Measurements from ENCODE around the gene SREBF1.

Gene SREBF1

GRCh38 chr17:17790637-17791464 lies 45.9 kb downstream of the SREBF1 start:
- peaks cover 38% of the 10 kb centered on the region for H3K4me1 ChIP-seq (ENCODE audit: control insufficient read depth, insufficient read depth, low read length)
- H3K4me3 ChIP-seq (ENCODE audit: low read length), result no peak overlapping the region
- no peaks in the 10 kb centered on the region for H3K27me3 ChIP-seq (ENCODE audit: control insufficient read depth, insufficient read depth, low read length)
- no peaks in the 10 kb centered on the region for H3K9me3 ChIP-seq (ENCODE audit: control insufficient read depth, low read length)
- H3K9ac ChIP-seq (ENCODE audit: low read length), result peak overlapping the region; percentile 39
- H3K36me3 ChIP-seq (ENCODE audit: control insufficient read depth, insufficient read depth, low read length), result no peaks in the 10 kb centered on the region

- Histone ChIP-seq H3K36me3 (ENCODE audit: control insufficient read depth, insufficient read depth, low read length) (no peaks in the 10 kb centered on the region), H3K4me1 (ENCODE audit: control insufficient read depth, insufficient read depth, low read length) (peaks cover 40% of the 10 kb centered on the region), H3K27me3 (ENCODE audit: control insufficient read depth, insufficient read depth, low read length) (no peaks in the 10 kb centered on the region), H3K4me3 (ENCODE audit: low read length) (no peak overlapping the region), H3K9ac (ENCODE audit: low read length) (no peak overlapping the region), H3K9me3 (ENCODE audit: control insufficient read depth, low read length) (no peaks in the 10 kb centered on the region)
Measured at GRCh38 chr17:17789828-17790636, 46.8 kb downstream of the SREBF1 start.

DNA sequence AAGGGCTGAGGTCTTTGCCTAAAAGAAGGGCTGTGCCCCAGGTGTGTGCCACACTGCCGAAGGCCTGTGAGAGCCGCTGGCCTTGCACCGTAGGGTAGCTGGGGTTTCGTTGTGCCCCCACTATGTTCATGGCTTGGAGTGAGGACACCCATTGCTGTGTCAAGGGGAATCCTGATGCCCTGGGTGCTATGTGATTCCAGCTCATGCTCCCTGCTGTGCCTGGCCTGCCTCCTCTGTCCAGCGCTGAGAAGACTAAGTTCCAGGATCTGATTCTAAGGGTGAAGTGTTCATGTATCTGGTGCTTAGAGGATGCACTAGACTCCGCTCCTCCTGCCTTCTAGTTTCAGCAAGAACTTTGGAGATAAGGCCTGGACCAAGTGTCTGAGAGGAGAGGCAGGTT lies 47.4 kb downstream of the SREBF1 start:
- no peaks in the 10 kb centered on the region for H3K27me3 ChIP-seq (ENCODE audit: control insufficient read depth, insufficient read depth, low read length)
- H3K4me3 ChIP-seq (ENCODE audit: low read length), result no peak overlapping the region
- peaks cover 46% of the 10 kb centered on the region for H3K4me1 ChIP-seq (ENCODE audit: control insufficient read depth, insufficient read depth, low read length)
- no peaks in the 10 kb centered on the region for H3K9me3 ChIP-seq (ENCODE audit: control insufficient read depth, low read length)
- no peaks in the 10 kb centered on the region for H3K36me3 ChIP-seq (ENCODE audit: control insufficient read depth, insufficient read depth, low read length)
- H3K9ac ChIP-seq (ENCODE audit: low read length), result no peak overlapping the region

GRCh38 chr17:17788967-17789366 lies 47.8 kb downstream of the SREBF1 start:
- Histone ChIP-seq H3K36me3 (ENCODE audit: control insufficient read depth, insufficient read depth, low read length) (no peaks in the 10 kb centered on the region), H3K9me3 (ENCODE audit: control insufficient read depth, low read length) (no peaks in the 10 kb centered on the region), H3K4me3 (ENCODE audit: low read length) (no peak overlapping the region), H3K27me3 (ENCODE audit: control insufficient read depth, insufficient read depth, low read length) (peaks cover under 1% of the 10 kb centered on the region), H3K9ac (ENCODE audit: low read length) (no peak overlapping the region), H3K4me1 (ENCODE audit: control insufficient read depth, insufficient read depth, low read length) (peaks cover 50% of the 10 kb centered on the region)

DNA sequence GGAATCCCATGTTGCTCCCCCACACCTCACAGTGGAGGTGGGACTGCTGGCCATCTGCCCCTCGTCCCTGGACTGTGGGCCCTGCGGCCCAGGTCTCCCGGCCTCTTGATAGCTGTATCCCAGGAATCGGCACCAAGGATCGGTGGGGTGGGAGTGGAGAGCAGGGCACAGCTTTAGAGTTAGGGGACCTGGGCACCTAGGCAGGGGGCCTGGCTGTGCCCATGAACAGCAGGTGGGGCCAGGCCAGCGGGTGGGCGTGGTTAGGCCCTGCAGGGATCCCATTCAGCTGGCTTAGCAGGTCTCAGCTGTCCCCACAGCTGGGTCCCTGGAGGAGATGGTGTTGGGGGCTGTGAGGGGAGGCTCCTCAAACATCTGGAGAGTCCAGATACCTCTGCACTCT lies 49.2 kb downstream of the SREBF1 start:
- Histone ChIP-seq H3K9me3 (ENCODE audit: control insufficient read depth, low read length) (no peaks in the 10 kb centered on the region), H3K27me3 (ENCODE audit: control insufficient read depth, insufficient read depth, low read length) (peaks cover 6% of the 10 kb centered on the region), H3K4me1 (ENCODE audit: control insufficient read depth, insufficient read depth, low read length) (peaks cover 58% of the 10 kb centered on the region), H3K36me3 (ENCODE audit: control insufficient read depth, insufficient read depth, low read length) (no peaks in the 10 kb centered on the region), H3K9ac (ENCODE audit: low read length) (no peak overlapping the region), H3K4me3 (ENCODE audit: low read length) (no peak overlapping the region)

DNA sequence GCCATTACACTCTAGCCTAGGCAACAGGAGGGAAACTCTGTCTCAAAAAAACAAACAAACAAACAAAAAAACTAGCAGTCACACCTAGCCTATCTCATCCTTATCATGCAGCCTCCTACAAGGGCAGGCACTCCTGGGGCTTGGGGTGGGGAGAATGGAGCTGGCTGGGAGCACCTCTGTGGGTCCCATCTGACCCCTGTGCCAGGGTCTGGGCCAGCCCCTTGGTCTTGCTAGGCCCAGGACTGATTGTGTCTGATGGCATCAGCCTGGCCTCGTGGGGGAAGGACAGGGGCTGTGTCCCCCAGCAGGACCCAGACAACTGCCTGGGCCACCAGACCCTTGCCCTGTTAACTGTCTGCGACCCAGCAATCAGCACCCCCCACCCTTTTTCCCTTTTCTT lies 49.8 kb downstream of the SREBF1 start:
- Histone ChIP-seq H3K4me1 (ENCODE audit: control insufficient read depth, insufficient read depth, low read length) (peaks cover 53% of the 10 kb centered on the region), H3K9ac (ENCODE audit: low read length) (no peak overlapping the region), H3K36me3 (ENCODE audit: control insufficient read depth, insufficient read depth, low read length) (no peaks in the 10 kb centered on the region), H3K9me3 (ENCODE audit: control insufficient read depth, low read length) (no peaks in the 10 kb centered on the region), H3K27me3 (ENCODE audit: control insufficient read depth, insufficient read depth, low read length) (peaks cover 7% of the 10 kb centered on the region), H3K4me3 (ENCODE audit: low read length) (no peak overlapping the region)

DNA sequence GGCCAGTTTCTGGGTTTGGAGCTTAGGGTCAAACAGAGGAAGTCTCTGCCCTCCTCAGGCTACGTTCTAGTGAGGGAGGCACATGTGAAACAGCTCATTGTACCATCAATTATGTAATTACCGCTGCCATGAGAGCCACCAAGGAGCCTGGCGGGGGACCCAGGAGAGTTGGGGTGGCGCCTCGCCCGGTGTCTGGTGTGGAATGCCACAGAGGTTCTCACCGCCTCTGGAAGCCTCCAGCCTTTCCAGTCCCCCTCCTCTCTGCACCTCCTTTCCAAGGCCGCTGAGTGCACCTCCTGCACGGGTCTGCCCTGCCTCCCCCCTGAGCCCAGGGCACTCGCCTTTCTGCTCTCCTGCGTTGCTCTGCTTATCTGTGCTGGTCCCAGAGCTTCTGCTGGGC lies 51.4 kb downstream of the SREBF1 start:
- Histone ChIP-seq H3K36me3 (ENCODE audit: control insufficient read depth, insufficient read depth, low read length) (no peaks in the 10 kb centered on the region), H3K9me3 (ENCODE audit: control insufficient read depth, low read length) (no peaks in the 10 kb centered on the region), H3K9ac (ENCODE audit: low read length) (no peak overlapping the region), H3K27me3 (ENCODE audit: control insufficient read depth, insufficient read depth, low read length) (peaks cover 16% of the 10 kb centered on the region), H3K4me1 (ENCODE audit: control insufficient read depth, insufficient read depth, low read length) (peaks cover 57% of the 10 kb centered on the region), H3K4me3 (ENCODE audit: low read length) (no peak overlapping the region)

DNA sequence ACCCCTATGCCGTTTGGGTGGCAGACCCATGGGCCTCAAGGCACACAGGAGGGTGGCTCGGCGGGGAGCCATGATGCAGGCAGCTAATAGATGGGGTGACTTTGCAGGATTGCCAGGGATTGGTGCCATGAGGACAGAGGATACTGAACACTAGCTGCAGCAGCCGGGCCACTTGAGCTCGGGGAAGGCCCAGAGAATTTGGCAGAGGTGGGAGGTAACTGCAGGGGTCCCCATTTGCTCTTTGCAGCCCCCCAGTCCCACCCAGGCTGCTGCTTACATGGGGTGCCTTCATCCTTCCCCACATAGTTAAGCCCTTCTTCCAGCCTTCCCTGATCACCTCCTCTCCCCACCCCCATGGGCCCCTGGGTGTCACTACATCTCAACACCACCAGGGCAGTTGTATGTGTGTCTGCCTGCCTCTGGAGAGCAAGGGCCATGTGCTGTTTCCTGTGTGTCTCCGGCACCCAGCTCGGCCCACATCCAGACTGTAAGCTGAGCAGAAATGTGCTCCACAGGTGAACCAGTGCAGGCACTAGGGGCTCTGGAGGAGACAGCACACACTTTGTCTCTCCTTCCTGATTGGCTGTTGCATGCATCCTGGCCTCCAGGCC lies 52.0 kb downstream of the SREBF1 start:
- no peaks in the 10 kb centered on the region for H3K9me3 ChIP-seq (ENCODE audit: control insufficient read depth, low read length)
- H3K27me3 ChIP-seq (ENCODE audit: control insufficient read depth, insufficient read depth, low read length), result peaks cover 16% of the 10 kb centered on the region
- no peaks in the 10 kb centered on the region for H3K36me3 ChIP-seq (ENCODE audit: control insufficient read depth, insufficient read depth, low read length)
- H3K4me3 ChIP-seq (ENCODE audit: low read length), result no peak overlapping the region
- H3K4me1 ChIP-seq (ENCODE audit: control insufficient read depth, insufficient read depth, low read length), result peaks cover 53% of the 10 kb centered on the region
- H3K9ac ChIP-seq (ENCODE audit: low read length), result no peak overlapping the region

GRCh38 chr17:17783825-17784656 lies 52.7 kb downstream of the SREBF1 start:
- no peak overlapping the region for H3K4me3 ChIP-seq (ENCODE audit: low read length)
- H3K9me3 ChIP-seq (ENCODE audit: control insufficient read depth, low read length), result no peaks in the 10 kb centered on the region
- peaks cover 49% of the 10 kb centered on the region for H3K4me1 ChIP-seq (ENCODE audit: control insufficient read depth, insufficient read depth, low read length)
- H3K36me3 ChIP-seq (ENCODE audit: control insufficient read depth, insufficient read depth, low read length), result no peaks in the 10 kb centered on the region
- peak overlapping the region; percentile 17 for H3K9ac ChIP-seq (ENCODE audit: low read length)
- peaks cover 16% of the 10 kb centered on the region for H3K27me3 ChIP-seq (ENCODE audit: control insufficient read depth, insufficient read depth, low read length)

GRCh38 chr17:17783116-17783824 lies 53.5 kb downstream of the SREBF1 start:
- H3K9me3 ChIP-seq (ENCODE audit: control insufficient read depth, low read length), result no peaks in the 10 kb centered on the region
- H3K36me3 ChIP-seq (ENCODE audit: control insufficient read depth, insufficient read depth, low read length), result no peaks in the 10 kb centered on the region
- H3K27me3 ChIP-seq (ENCODE audit: control insufficient read depth, insufficient read depth, low read length), result peaks cover 16% of the 10 kb centered on the region
- peaks cover 49% of the 10 kb centered on the region for H3K4me1 ChIP-seq (ENCODE audit: control insufficient read depth, insufficient read depth, low read length)
- H3K4me3 ChIP-seq (ENCODE audit: low read length), result peak overlapping the region; percentile 1
- peak overlapping the region; percentile 22 for H3K9ac ChIP-seq (ENCODE audit: low read length)

DNA sequence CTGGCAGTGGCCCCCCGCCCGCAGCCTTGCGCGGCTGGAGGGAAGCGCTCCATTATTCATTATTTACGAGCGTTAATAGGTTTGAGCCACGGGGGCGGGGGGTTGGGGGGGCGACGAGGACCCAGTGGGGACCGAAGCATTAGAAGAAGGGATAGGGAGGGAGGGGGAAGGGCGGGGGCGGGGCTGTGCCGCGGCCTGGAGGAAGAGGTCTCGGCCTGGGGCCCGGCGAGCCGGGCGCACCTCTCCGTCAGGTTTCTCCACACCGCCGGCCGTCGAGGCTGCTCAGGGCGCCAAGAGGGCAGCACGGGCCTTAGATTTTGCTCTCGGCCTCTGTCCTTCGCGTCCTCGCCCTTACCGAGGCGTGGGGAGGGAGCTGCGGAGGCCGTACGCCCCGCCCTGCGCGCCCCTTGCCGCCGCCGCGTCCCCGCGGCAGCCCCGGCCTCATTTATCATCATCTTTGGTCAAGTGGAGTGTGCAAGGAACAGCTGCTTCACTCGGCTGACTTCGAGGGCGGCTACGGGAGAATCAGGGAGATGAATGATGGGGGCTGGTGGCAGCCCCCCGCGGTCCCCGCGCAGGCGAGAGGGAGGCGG lies 54.2 kb downstream of the SREBF1 start:
- Histone ChIP-seq H3K4me3 (ENCODE audit: low read length) (no peak overlapping the region), H3K9ac (ENCODE audit: low read length) (peak overlapping the region; percentile 22), H3K9me3 (ENCODE audit: control insufficient read depth, low read length) (no peaks in the 10 kb centered on the region), H3K27me3 (ENCODE audit: control insufficient read depth, insufficient read depth, low read length) (peaks cover 16% of the 10 kb centered on the region), H3K4me1 (ENCODE audit: control insufficient read depth, insufficient read depth, low read length) (peaks cover 49% of the 10 kb centered on the region), H3K36me3 (ENCODE audit: control insufficient read depth, insufficient read depth, low read length) (no peaks in the 10 kb centered on the region)
